CD4-positive, alpha-beta T cell treated with Interleukin-1 beta for 1 hour (primary cell): ENCODE measurements around the gene ADCY5.

Experiments
- DNase-seq, 2 donors: peaks; one replicate each; pipeline ENCODE4 v3.0.0-alpha.2; 2020 to 2022

The ADCY5 gene

DNA sequence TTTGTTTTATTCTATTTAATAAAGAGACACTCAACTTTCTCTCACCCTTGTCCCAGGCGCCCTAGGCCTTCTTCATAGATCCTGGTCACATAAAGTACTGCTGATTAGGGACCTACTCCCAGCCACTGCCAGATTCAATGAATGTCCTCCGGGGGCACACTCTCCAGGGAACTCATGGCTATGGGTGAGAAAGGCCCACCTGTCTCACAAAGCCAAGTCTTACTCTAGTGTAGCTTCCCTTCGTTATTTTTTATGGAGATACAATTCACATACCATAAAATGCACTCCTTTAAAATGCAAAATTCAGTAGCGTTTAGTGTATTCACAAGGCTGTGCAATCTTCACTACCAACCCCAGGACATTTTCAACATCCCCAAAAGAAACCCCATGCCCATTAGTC, 87.8 kb downstream of the ADCY5 start:
- no peak for DNase-seq

DNA sequence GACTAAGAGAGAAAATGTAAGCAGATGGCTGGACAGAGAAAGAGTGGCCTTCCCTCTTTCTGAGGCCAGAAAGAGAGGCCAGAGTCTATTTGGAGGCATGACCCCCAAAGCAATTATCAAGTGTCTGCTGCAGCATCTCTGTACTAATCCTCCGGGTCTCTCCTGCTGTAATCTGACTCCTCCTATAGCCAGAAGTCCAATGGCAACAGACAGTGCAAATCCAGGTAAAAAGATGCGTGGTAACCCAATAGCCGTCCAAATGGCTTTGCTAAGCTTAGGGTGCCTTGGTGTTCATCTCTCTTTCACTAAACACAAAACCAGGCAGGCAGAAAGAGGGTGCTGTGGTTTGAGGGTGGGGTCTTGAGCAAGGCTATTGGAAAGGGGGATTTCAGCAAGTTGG, 91.6 kb downstream of the ADCY5 start:
- no peak for DNase-seq

DNA sequence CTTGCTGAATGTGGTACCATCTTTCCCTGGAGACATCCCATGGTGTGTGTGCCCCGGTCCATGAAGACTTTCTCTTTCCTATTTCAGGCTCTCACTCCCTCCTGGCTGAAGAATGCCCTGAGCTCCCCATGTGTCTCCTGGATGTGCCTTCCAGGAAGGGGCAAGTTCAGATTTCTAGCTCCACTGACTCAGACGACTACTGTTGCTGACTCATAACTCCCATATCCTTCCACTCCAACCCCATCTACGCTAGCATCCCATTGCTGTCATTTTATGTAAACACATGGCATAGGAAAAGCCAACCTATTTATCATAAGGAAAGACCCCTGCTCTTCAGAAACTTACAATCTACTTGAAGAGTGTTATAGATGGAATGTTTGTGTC, 95.0 kb downstream of the ADCY5 start:
- DNase-seq, result no peak

DNA sequence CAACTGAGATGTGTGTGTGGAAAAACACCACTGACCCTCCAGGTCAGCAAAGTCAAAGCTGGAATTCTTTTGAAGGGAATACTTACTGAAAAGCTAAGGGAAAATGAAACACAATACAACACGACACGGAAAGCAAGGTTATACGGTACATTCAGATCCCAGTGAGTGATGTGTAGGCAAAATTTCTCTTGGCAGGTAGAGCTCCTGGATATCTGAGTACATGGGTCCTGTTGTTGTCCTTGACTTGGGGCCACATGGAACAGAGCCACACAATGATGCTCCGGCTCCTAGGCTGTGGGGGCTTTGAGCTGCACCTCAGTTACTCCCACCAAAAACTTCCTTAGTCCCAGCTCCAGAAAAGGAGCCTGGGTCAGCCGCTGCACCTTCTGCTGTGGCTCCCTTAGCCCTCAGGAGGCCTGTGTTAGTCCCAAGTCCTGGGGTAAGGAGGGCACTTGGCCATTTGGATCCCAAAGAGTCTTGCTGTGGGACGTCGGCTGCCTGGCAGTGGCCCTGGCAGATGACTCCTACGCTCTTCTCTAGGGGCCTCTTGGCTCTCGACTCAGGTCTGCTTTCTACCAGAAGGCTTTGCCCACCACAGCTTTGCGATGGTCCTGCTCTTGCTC, 95.6 kb downstream of the ADCY5 start:
- DNase-seq, result no peak

DNA sequence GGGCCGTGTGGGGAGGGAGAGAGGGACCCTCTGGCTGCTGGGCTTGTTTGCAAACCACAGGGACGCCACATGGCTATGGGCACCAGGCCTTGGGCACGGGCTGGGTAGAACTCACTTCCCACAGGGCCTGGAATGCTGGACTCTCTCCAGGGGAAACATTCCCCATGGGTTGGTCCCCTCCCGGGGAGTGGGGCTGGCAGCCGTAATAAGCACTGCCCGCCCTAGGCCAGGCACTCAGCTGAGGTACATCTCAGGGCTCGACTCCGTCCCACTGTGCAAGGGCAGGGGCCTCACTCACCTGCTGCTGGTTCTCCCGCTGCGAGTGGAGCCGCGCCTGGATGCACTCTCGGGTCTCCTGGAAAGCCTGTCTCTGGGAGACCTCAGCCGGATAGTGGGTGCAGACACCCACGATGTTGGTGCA, 96.7 kb downstream of the ADCY5 start:
- DNase-seq, result no peak

DNA sequence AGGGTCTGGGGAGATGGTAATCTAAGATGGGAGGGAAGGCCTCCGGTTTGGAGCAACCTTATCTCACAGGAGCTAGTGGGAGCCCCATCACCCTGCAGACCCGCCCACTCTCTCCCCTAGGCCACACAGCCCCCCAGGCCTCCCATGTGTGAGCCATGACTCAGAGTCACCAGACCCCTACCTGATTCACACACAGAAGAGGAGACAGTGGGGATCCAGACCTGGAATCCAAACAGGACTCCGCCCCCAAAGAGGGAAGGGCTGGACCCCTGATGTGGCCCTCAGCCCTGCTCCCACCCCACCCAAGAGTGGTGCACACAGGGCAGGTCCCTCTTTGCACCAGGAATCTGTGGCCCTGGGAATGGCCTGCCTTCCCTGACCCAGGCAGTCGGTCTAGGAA, 97.4 kb downstream of the ADCY5 start:
- DNase-seq, result no peak

DNA sequence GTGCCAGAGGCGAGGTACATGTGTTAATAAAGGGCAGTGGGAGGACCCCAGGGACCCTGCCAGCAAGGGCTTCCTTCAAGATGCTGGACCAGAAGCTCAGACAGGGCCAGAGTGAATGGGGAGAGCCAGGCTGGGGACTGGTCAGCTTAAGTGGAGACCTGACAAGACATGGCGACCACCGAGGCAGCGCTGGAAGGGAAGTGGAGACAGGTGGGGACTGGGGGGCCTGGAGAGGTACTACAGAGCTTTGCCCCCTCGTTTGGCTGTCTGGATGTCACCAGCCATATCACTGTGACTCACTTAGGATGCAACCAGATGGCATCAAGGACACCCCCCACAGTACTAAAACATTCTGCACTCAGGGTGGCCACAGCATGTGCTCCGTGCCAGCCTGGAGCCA, 97.9 kb downstream of the ADCY5 start:
- no peak for DNase-seq

DNA sequence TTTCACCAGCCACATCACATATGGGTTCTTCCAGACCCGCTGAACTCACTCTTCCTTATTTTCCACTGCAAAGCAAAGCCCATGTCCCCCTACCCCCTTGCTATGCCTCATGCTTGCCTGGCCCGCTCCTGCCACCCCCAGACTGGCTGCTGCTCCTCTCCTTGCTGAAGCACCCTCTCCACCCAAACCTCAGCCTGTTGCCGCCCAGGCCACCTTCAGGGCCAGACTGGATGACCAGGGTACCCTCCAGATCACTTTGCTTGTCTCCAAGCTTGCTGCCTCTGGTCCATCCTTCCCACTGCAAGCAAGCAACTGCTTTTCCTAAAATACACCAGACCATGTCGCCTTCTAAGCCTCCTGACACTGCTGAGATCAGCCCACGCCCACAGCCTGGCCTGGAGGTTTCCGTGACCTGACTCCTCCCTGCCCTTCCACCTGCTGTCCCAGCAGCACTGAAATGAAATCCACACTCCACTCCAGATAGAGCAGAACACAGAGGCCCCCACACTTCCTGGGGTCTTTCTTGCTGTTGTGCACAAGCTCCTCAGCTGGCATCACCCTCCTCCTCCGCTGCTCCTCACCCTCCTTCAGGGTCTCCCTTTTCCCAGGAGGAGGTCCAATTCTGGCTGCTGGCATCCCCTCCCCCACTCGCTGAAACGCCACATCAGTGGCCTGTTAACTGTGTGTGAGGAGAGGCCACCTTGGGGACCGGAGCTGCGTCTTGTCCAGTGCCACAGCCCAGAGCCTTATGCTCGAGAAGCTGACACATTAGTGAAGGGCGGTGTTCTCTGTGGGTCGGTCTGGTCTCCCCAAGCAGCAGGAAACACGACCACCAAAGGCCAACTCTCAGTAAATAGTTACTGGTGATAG, 99.1 kb downstream of the ADCY5 start:
- DNase-seq, result no peak

DNA sequence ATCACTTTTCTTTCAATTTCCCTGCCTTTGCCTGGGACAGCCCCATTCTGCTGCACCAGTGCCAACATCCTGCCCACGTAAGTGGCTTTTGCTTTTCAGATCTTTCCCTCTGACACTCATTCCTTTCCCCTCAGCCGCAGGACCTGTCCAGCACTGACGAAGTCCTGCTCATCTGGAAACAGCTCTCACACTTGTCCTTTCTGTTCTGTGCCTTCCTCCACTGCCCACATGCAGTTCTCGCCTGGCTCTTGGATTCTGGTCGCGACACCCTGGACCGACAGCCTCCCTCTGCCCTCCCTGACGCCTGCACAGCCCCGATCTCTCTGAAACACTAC, 99.7 kb downstream of the ADCY5 start:
- DNase-seq, result no peak

DNA sequence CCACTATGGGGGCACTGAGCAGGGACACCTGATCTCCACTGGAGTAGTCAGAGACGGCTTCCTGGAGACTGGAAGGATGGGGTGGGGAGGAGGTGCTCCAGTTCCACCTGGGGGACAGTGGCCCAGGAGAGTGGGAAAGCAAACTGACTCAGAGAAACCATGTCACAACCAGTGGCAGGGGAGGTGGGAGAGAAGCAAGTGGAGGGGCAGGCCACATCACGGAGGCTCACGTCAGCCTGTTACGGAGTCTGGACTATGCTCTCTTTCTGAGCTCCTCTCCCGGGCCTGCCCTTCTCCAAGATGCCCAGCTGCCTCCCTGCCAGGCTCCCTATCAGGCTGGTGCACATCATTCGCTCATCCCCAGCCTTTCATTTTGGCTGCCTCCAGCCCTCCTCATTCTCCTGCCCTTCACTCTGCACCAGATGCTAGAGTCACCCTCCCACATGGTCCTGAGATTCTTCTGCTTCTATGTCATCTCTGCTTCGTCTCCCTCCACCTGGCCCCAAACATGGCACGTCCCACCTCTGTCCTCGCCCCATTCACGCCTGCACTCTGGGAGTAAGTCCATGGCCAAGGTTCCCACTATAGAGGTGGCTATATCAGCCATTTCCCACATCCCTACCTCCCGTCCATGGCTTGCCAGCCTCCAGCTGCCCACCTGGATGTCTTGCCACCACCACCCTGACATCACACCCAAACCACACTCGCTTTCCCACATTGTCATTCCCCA, 100.3 kb downstream of the ADCY5 start:
- no peak for DNase-seq

DNA sequence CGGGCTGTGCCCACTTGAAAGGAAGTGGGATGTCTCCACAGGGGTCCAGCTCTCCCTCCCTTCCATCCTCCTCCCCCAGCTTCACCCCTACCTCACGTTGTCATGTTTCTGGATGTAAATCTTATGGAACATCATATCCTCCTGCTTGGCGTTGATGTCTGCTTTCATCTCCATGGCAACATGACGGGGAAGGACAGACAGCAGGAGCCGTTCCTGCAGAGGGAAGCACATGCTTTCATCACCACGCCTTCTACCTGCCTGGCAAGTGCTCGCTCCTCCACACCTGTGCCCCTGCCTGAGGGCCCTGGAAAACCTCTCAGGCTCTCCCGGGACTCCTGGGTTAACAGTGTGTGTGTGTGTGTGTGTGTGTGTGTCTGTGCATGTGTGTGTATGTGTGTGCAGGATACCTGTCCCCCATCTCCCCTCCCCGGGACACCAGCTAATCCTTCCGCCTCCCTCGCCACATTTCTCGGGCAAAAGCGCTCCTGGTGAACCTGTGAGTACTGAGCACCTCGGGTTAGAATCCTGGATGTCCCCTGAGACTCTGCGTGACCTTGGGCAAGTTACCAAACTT, 101.1 kb downstream of the ADCY5 start:
- DNase-seq, result no peak

DNA sequence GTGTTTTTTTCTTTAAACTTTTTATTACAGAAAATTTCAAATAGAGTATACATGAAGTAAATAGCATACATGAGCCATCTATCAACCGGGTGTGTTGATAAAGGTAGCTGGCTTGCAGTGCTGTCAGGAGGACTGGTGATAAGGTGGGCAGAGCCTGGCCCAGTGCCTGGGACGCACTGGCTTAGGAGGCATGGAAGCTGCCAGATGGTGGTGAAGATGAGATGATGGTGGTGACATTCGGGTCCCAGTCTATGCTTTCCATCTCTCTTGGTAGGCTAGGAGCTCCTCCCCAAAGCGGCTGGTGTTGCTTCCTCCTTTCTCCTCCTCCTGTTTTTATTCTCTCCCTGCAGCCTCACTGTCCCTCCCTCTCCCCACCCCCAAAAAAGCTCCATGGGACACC, 101.7 kb downstream of the ADCY5 start:
- no peak for DNase-seq

DNA sequence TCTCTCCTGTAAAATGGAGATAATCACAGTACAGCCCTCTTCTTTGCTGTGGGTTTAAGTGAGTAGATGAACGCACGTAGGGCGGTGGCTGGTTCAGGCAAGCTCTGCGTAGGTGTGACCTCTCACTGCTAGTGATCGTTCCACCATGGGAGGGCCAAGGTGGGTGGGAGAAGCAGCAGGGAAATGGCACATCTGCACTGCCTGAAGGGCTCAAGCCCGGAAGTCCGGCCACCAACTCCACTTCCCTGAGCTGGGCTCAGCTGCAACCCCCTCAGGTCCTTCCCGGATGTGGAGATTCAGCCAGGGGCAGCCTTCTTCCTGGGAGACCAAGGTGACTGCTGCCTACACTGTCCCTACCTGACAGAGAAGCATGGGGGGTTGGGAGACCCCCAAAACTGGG, 102.9 kb downstream of the ADCY5 start:
- DNase-seq, result no peak

DNA sequence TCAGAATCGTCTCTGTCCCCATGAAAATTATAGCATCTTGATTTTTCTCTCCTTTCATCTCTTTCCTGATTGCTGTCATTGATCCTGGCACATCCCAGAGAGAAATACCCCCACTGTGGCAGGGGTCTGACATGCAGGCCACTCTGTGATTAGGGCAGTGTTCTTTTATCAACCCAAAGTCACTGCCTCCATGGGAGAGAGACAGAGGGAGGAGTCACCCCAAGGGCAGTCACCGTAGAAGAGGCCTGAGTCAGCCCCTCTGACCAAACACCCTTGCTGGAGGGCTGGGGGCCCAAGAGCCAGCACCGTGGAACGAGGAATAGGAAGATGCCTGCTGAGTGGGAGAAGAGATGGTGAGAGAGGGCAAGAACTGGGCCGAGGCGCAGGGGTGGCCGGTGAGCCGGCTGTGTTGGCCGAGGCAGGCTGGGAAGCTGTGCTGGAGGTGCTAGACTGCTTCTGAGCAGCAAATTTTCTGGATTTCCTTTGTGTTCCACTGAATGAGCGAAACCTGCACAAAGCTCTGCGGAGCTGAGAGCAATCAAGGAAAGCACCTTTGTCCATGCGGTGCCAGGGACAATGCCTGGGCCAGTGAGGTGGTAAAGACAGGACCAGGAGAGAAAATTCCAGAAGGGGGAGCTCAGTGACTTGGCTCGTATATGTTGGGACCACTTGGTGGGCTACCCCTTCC, 103.8 kb downstream of the ADCY5 start:
- no peak for DNase-seq

DNA sequence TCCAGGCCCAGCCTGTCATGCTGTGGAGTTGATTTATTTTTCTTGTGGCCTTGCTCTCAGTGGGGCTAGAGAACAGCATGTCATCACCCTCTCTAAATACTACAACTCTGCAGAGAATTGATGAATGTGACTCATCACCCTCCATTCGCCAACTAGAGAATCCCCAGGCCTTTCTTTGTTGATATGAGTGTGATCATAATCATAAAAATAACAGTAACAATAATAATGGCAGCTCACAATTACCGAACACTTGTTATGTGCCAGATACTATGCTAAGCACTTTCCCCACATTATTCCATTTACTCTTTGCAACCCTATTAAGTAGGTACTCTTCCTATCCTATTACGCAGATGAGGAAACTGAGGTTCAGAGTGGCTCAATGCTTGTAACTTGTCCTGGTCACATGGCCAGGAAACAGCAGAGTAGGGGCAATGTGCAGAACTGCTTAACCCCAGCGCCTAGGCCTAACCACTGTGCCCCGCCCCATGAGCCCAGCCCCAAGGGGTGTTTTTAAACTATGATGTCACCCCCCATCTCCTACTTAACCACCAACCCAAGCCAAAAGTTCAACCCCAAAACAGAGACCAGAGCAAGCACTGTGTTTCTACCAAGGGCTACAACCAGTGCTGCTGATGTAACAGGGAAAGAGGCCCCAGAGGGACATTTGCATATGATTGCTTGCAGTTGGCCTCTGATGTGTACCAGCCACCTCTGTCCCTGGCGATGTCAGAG, 104.5 kb downstream of the ADCY5 start:
- no peak for DNase-seq

DNA sequence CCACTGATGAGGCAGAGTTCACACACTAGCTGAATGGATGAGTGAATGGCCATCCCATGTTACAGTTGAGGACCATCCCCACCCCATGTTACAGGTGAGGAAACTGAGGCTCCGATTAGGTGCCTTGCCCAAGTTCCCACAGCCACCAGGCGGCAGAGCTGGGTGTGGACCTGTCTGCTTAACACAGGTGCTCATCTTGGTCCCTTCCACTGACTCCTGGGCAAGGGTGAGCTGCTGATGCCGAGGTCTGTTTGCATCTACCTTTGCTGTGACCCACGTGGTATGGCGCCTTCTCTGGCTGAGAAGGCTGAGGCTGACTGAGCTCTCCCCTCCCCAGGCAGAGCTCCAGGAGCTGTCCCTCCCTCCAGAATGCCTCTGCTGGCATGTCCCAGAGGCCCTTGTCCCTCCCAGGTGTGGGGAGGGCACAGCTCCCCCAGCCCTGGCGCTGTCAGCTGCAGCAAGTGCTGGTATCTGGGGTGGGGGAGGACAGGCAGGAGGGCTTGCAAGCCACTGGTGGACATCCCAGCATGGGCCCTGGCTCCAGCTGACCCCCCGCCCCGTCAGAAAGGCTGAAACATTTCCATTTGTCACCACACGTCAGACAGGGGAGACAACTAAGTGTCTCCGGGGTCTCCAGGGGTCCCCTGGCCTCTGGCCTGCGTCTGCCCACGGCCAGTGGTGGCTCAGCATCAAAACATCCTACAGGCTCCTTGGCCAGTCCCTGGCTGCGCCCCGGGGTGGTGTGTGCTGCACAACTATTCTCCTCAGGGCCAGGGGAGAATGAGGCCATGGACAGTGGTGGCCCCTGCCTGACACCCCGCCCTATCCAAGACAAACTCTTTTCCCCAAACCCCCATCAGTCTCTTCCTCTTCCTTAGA, 105.4 kb downstream of the ADCY5 start:
- no peak for DNase-seq

DNA sequence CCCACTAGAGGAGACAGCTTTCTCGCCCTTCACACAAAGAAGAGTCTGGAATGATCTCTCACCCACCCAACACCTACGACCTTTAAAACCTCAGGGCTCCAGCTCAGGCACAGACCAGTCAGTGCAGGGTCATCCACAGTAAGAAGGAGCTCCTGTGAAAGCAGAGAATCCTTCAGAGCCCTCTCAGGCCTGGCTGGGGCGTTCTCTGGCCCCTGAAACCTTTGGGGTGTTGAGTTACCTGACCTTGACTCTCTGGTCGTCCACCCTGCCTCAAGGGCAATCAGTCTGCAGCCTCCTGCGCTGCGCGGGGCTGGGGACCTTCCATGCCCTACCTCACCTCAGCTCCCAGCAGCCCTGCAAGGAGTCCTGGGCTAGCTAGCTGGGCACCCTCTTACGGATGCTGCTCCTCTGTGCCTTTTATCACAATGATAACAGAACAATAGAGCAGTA, 106.2 kb downstream of the ADCY5 start:
- no peak for DNase-seq

DNA sequence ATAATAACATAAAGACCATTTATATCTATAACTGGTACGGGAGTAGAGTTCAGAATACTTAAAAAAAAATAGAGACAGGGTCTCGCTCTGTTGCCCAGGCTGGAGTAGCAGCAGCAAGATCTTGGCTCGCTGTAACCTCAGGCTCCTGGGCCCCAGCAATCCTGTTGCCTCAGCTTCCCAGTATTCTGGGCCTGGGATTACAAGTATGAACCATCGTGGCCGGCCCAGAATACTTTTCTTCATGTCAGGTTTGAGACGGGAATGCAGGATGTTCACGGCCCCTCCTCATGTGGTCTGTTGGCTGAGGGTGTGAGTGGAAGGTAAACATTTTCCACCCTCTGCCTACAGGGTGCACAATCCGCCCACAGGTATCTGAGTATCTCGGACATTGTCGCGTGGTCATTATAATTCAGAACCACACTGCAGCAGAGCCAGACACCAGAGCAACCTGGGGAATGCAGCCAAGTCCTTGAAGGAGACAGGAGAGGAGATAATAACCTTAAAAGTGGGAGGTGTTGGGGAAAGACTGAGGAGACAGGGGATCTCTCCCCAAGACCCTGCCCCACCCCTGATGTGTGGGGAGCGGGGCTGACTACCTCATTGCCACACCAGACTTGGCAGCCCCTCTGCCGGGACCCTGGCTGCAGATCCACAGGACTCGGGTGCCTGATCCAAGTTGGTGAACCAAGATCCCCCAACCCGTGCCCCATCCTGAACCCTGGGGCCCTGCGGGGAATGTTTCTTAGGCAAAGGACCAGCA, 106.8 kb downstream of the ADCY5 start:
- no peak for DNase-seq

DNA sequence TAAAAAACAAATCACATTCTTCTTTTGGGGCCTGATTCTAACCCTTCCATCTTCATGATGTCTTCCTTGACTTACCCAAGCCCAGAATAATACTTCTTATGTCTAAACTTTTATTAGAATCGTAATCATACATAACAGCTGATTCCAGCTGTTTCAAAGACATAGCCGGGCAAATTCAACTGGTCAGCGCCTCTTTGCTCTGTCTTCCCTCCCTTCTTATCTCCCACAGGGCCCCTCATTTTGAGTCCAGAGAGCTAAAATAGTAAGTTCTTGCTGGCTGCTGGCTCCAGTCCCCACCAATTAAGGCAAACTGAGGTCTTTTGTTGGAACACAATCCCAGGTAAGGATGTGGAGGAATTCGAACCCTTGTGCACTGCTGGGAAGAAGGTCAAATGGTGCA, 108.6 kb downstream of the ADCY5 start:
- DNase-seq, result no peak

DNA sequence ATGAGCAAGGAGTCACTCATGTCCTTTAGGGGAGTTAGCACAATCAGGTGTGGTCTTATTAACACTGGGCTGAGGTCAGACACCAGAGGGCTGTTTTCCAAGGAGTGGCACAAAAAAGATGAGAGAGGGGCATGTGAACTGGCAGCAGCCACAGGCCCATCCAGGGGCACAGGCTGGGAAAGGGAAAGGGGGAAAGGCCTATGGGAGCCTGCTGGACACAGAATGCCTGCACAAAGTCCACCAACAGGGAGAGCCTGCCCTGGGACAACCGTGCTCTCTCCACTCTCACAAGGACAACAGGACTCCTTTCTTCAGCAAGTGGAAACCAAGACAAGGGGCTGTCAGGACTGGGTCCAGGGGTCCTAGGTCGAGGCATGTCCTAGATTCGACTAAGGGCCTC, 109.6 kb downstream of the ADCY5 start:
- DNase-seq, result no peak
